NCI-H748 treated with DMSO at 0.1 percent for 48 hours (cell line): ENCODE measurements around the gene NEK8.
A peak's percentile ranks its signal among the peaks of the same experiment; 100 is the strongest.

Source experiments
- DNase-seq: peaks from one replicate; lab custom pipeline; 2025; lab: John Stamatoyannopoulos, UW

NEK8 gene

DNA sequence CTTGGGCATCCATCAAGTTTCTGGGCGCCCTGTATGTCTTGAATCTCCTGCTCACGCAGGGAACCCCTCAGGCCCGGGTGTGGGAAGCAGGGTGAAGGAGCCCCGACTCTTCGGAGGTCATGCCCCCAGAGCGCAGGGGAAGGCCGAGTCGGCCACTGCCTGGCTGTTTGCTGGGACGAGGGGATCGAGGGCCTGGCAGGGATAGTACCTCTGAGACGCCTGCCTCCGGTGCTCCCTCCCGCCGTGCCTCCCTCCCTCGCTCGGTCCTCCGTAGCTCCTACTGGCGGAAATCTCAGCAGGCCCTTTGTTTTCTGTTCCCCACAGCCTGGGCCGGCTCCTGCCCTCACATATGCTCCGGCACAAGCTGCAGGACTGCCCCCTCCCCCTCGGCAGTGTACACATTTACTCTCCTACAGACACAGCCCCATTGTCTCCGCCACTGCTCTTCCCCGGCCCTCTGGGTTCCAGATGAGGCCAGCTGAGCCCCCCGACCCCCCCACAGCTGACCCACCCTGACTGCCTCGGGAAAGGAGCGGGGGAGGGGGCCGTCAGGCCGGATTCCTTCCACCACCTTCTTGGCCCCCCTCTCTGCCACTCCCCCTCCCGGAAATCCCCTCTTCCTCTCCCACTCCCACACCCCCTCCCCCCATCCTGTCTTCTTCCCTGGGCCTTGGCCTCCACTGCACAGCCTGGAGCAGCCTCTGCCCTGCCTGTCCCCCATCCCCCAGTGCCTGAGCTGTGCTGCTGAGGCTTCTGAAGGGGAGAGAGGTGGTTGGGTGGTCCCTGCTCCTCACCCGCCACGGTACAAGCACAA lies 16.6 kb downstream of the NEK8 start:
- DNase-seq: peak; percentile 70

DNA sequence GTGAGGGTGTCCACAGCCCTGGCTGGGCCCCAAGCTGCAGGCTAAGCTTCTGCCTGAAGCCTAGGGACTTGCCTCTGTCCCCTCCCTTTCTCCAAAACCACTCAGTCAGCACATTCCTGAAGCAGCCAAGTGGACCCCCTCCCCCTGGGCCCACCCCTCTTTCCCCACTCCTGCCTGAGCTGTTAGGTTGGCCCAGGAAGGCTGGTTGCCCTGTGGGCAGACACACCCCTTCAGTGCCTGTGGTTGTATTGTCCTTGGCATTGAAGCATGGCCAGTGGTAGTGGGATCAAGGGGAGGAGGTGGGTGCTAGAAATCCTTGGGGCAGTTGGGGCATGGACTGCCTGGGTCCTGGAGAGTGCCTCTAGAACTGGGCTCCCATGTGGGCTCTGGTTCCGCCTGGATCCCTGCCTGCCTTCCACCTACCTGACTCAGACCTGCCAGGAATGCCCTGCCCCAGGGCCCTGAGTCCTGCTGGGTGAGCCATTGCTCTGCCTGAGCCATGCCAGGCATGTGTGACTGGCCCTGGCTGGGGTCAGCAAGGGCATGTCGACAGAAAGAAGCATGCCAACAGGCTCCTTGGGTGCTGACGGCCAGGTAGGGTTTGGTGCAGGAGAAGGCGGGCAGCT lies 17.3 kb downstream of the NEK8 start:
- DNase-seq: no peak

DNA sequence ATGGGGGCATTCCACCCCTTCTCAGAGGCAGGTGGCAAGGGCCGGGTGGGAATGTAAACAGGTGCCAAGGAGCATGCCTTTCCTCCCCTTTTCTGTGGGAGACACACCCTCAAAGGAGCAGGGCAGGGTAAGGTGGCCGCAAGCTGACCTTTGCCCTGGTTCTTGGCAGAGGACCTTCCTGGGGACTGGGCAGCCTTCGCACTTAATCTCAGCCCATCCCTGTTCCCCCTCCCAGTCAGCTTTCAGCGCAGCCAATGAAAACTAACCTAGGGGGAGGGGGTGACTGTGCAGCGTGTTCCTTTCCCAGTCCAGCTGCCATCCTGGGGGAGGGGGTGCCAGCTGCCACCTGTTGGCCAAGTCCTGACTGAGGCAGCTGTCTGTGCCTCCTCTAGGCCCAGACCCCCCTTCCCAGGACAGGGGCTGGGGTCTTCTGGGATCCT lies 18.0 kb downstream of the NEK8 start:
- DNase-seq: no peak

DNA sequence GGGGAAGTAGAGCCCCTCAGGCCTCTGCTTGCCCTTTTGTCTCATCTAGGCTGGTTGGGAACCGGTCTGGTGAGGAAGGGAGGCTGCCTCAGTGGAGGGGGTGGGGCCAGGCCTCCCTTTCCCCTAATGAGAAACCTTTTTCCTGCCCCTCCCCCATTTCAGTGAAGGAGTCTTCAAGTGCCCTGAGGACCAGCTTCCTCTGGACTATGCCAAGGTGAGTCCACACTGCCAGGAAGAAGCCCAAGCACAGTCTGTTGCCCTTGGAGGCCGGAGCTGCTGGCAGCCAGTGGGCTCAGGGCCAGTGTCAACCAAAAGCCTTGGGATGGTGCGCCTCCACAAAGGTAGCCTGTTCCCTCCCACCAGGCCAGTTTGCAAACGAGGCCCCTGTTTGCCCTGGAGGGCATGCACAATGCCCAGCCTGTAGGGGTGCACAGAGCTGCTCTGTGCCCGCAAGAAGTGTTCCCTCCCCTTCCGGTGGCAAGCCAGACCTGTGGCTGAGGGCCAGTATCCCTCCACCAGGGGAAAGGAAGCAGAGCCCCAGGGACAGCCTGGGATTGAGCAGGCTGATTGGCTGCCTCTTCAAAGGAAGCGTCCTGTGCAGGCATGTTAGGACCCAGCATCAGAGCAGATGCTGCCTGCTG lies 18.6 kb downstream of the NEK8 start:
- DNase-seq: no peak

DNA sequence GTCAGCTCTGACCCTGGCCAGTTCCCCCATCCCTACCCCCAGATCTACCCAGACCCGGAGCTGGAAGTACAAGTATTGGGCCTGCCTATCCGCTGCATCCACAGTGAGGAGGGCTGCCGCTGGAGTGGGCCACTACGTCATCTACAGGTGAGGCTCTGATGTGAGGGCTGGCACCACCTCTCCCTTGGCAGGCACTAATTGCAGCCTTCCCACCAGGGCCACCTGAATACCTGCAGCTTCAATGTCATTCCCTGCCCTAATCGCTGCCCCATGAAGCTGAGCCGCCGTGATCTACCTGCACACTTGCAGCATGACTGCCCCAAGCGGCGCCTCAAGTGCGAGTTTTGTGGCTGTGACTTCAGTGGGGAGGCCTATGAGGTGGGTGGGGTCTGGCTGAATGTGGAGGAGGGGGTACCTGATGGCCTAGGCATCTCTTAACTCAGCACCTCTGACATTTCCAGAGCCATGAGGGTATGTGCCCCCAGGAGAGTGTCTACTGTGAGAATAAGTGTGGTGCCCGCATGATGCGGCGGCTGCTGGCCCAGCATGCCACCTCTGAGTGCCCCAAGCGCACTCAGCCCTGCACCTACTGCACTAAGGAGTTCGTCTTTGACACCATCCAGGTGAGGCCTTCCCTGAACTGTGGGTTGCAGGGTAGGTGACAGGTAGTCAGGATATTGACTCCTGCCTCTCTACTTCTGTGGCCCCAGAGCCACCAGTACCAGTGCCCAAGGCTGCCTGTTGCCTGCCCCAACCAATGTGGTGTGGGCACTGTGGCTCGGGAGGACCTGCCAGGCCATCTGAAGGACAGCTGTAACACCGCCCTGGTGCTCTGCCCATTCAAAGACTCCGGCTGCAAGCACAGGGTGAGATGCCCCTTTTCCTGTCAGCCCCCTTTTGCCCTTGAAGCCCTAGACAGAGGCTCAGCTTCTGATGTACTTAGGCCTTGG lies 19.5 kb downstream of the NEK8 start:
- no peak for DNase-seq

DNA sequence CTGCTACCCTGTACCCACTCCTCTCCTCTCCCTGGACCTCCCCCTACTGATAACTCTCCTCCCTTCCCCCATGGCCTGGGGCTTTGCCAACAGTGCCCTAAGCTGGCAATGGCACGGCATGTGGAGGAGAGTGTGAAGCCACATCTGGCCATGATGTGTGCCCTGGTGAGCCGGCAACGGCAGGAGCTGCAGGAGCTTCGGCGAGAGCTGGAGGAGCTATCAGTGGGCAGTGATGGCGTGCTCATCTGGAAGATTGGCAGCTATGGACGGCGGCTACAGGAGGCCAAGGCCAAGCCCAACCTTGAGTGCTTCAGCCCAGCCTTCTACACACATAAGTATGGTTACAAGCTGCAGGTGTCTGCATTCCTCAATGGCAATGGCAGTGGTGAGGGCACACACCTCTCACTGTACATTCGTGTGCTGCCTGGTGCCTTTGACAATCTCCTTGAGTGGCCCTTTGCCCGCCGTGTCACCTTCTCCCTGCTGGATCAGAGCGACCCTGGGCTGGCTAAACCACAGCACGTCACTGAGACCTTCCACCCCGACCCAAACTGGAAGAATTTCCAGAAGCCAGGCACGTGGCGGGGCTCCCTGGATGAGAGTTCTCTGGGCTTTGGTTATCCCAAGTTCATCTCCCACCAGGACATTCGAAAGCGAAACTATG lies 20.4 kb downstream of the NEK8 start:
- DNase-seq: no peak

DNA sequence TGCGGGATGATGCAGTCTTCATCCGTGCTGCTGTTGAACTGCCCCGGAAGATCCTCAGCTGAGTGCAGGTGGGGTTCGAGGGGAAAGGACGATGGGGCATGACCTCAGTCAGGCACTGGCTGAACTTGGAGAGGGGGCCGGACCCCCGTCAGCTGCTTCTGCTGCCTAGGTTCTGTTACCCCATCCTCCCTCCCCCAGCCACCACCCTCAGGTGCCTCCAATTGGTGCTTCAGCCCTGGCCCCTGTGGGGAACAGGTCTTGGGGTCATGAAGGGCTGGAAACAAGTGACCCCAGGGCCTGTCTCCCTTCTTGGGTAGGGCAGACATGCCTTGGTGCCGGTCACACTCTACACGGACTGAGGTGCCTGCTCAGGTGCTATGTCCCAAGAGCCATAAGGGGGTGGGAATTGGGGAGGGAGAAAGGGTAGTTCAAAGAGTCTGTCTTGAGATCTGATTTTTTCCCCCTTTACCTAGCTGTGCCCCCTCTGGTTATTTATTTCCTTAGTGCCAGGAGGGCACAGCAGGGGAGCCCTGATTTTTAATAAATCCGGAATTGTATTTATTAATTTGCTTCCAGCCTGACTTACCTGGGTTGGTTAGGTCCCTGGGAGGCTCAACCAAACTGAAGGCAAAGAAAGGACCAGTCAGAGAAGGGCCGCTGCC lies 21.1 kb downstream of the NEK8 start:
- DNase-seq: no peak

DNA sequence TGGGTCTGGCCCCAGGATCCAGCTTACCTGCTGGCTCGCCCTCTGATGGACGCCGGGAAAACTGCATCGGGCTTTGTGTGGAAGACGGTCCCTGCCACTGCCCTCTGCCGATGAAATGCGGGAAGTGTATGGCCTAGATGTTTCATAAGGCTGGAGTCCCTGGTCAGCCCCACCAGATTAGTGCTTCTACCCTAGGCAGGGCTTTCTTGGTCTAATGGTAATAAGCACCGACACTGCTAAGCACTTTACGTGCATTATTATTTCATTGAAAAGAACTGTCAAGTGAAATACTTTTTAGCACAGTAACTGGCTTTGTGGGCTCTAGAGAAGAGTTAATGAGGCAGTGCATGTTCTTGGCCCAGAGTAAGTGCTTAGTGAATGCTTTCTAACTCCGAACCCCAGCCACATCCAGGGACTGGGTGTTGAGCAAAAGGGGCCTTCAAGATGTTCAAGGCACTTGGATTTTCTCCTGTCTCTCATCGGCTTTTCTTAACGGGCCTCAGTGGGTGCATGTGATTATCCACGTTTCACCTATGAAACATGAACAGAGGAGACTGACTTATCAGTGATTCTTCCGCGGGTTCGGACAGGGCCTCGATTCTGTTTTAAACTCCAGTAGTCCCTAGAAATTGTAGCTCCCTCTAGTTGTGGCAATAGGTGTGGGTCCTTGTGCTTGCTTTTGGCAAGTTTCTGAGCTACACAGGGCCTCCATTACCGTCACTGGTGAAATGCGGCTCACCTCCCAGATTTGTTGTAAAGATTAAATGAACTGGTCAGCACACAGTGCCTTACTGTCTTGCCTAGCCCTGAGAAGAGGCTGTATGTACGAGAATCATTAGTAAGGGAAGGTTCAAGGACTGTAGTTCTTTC lies 21.8 kb downstream of the NEK8 start:
- peak; percentile 95 for DNase-seq

DNA sequence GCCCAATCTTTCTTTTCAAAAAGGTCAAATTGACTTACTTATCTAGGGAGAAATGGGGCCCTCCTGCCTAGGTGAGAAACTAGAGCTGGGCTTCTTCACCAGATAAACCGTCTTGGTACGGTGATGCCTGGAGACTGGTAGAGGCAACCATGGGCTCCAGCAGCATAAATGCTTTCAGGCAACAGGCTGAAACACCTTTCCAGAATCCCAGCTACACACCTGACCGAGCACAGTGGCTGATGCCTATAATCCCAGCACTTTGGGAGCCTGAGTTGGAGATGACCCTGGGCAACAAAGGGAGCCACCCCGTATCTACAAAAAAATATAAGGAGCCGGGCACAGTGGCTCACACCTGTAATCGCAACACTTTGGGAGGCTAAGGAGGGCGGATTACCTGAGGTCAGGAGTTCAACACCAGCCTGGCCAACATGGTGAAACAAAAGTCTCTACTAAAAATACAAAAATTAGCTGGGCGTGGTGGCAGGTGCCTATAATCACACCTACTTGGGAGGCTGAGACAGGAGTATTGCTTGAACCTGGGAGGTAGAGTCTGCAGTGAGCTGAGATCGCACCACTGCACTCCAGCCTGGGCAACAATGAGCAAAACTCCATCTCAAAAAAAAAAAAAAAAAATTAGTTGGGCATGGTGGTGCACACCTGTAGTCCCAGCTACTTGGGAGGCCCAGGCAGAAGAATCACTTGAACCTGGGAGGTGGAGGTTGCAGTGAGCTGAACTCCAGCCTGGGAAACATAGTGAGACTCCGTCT lies 23.2 kb downstream of the NEK8 start:
- DNase-seq: no peak

DNA sequence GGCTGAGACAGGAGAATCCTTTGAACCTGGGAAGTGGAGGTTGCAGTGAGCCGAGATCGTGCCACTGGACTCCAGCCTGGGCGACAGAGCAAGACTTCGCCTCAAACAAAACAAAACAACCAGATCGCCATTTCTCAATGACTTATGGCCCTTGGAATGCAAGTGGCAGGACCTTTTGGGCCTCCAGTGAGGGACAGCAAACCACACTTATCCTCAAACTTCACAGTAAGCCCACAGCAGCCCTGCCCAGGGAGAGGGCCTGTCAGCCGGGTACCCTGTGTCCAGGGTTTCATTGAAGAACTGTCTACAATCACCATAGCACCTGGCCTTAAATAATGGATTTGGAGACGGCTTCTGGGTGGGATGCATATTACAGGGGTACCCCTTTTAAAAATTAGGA lies 26.9 kb downstream of the NEK8 start:
- DNase-seq: no peak

DNA sequence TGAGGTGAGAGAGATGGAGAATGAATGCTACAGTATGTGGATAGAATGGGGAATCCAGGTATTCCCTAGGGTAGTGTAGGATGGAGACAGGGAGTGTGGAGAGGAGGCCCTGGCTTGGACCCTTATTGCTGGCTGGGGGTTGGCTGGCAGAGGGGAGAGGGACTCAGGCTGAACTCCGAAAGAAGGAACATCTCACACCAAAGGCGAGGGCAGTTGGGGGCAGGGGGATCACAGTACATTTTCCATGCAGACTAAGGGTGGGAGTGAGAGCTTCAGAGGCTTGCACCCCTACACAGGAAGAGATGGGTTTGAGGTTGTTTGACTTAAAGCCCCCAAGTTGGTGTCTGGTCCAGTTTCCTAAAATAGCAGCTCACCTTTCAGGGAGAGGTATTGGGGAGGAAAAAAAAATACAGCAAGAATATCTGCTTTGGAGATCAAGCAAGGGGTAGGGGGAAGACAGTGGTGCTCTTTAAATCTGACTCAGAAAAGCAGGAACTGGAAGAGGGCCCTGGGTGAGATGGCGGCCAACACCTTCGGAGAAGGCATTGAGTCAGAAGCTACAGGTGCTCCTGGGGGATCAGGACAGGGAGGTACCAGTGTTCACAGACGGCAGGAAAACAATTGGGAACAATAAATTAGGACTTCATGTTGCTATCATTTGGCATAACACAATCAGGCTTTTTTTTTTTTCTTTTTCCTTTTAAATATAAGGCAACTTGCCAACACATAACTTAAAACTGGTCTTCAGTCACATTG lies 27.6 kb downstream of the NEK8 start:
- DNase-seq: no peak

DNA sequence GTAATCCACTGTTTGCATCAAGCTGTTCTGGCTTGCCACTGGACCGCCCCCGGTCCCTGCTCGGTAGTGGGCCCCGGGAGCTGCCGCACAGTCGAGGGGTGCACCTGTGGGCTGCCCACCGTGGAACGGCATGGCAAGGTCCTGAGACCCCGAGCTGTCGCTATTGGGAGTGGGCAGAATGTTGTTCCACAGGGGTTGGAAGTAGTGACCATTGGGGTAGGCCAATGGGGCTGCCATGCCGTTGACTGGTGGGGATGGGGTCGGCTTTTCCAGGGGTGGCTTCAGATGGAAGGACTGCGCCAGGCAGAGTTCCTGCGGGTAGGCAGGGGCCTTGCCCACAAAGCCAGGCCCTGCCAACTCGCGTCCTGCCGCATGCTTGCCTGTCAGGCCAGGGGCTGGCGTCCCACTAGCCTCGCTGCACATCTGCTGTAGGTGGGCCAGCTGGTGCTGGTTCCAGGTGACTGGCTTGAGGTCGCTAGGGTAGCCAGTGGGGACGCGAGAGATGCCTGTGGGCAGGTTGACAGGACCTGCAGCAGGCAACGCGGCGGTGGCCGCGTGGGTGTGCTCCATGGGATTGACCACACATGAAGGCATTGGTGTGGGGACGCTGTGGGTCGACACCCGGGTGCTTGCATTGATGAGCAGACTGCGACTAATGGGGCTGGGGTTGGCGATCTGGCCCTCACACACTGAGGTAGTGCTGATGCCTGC lies 30.0 kb downstream of the NEK8 start:
- no peak for DNase-seq

DNA sequence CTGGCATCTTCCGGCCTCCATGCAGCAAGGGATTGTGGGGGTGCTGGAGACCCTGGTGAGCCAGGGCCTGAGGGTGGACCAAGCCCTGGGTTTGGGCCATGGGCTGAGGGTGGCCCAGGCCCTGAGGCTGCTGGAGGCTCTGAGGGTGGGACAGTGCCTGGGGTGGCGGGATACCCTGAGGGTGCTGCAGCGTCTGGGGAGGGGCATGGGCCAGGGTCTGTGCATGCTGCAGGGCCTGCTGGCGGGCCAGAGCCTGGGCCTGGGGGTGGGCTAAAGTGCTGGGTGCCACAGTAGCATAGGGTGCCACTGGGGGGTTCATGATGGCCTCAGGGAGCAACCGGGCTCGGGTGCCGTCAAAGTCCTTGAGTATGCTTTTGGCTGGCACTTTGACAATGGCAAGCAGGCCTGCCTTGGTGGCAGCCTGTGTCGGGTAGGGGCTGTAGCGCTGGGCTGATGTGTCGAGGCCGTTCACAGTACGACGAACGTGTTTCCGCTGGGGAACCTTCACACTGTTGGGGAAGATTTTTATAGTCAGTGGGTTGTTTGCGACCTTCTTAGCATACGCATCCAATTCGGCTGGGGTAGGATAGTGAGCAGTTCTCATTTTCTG lies 30.8 kb downstream of the NEK8 start:
- no peak for DNase-seq

DNA sequence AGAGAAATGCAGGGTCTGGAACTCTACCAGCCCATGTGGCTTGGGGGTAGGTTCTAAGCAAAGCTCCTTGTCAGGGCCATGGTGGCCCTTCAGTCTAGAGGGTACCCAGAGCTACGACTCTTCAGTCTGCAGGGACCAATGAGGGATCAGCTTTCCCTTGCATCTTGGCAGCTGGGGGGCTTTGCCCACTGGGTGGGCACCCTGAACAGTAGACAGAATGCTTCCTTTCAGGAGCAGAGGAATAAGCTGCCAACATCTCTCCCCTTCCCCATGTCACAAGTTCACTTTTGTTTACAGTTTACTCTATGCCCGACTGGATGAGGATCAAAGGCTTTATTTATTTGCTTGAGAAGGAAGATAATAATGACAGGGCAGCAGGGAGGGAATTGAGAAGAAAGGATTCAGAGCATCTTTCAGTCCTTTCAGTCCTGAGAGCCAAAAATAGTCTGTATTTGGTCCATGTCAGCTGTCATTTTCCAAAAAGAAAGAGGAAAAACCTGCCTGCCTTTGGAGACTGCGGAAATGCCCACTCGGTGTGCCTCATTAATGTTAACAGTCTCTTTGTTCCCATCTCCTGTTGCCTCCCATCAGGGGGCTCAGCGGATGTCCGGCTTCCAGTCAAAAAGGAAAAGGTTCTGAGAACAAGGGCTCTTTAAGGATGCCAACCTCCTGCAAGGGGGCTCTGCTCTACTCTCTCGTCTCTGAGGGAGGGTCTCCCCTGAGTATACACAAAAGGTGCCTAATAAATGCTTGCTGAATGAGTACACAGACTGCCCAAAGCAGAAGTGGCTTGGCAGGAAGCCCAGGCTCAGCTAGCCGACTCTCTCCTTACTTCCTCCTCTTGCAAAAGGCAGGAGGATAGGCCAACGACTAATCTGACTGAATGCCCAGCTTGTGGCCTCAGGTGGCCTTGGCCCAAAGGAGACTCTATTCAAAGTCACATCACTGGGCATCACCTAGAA lies 32.3 kb downstream of the NEK8 start:
- DNase-seq: peak; percentile 61

DNA sequence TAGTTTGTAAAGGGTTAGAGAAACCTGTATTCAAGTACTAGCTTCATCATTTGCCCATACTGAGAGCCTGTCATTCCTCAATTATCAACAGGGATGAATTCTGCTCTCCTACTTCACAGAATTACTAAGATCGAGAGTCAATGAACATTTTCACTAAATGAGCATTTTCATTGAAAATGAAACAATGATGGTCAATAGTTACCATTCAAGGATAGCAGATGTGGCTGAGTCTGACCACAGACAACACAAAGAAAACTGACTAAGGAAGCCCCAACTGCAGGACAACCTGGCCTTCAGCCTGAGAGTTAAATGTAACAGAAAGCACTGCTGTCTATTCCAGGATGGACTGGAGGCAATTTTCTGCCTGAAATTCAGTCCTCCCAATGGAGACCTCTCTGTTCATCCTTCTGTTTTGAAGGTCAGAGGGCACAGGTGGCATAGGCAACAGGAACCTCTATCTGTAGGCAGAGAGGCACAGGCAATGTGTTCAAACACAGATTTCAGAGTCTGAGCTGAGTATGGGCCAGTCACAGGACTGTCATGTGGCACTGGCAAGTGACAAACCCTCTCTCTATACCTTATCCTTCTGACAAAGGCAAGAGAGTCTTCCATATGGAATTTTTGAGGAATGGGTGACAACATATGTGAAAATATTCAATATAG lies 34.7 kb downstream of the NEK8 start:
- no peak for DNase-seq
